ENCODE measurements around the gene SLC13A3. TPM values are rescaled to one million over a fixed set of nuclear protein-coding genes. Genes with fewer than 3 reads are reported as not detected.

The SLC13A3 gene
- total RNA-seq, 1 donor from 2014 or later, result 1.6 TPM

- no peak overlapping the region for H3K4me3 ChIP-seq (ENCODE audit: low read depth, low read length)
- peak; percentile 79 for DNase-seq (ENCODE audit: low read depth)
- TF ChIP-seq CTCF (conservative IDR thresholded peaks at IDR 0.05; ENCODE audit: low read depth, low read length), result no peak
Observed at GRCh38 chr20:46557231-46557956, 93.9 kb downstream of the SLC13A3 start.

GRCh38 chr20:46555370-46555956 is 95.8 kb downstream of the SLC13A3 start:
- DNase-seq (ENCODE audit: low read depth), result no peak
- H3K4me3 ChIP-seq (ENCODE audit: low read depth, low read length), result no peak overlapping the region
- TF ChIP-seq CTCF (conservative IDR thresholded peaks at IDR 0.05; ENCODE audit: low read depth, low read length), result no peak

- TF ChIP-seq CTCF (conservative IDR thresholded peaks at IDR 0.05; ENCODE audit: low read depth, low read length), result no peak
- no peak for DNase-seq (ENCODE audit: low read depth)
- H3K4me3 ChIP-seq (ENCODE audit: low read depth, low read length), result no peak overlapping the region
Observed at GRCh38 chr20:46554828-46555227, 96.4 kb downstream of the SLC13A3 start.

GRCh38 chr20:46553926-46554325 is 97.3 kb downstream of the SLC13A3 start:
- no peak overlapping the region for H3K4me3 ChIP-seq (ENCODE audit: low read depth, low read length)
- DNase-seq (ENCODE audit: low read depth), result no peak
- TF ChIP-seq CTCF (conservative IDR thresholded peaks at IDR 0.05; ENCODE audit: low read depth, low read length), result no peak

- H3K4me3 ChIP-seq (ENCODE audit: low read depth, low read length), result no peak overlapping the region
- TF ChIP-seq CTCF (conservative IDR thresholded peaks at IDR 0.05; ENCODE audit: low read depth, low read length), result no peak
- no peak for DNase-seq (ENCODE audit: low read depth)
Observed at GRCh38 chr20:46552460-46553420, 98.5 kb downstream of the SLC13A3 start.

GRCh38 chr20:46551522-46552381 is 99.5 kb downstream of the SLC13A3 start:
- TF ChIP-seq CTCF (conservative IDR thresholded peaks at IDR 0.05; ENCODE audit: low read depth, low read length), result no peak
- no peak for DNase-seq (ENCODE audit: low read depth)
- H3K4me3 ChIP-seq (ENCODE audit: low read depth, low read length), result no peak overlapping the region
